GM19043 (cell line): Measurements from ENCODE around the gene TANC2.
"Not testable (repeated sequence)": the region's sequence is repeated elsewhere in the genome, so short reads cannot be mapped to it uniquely, and the experiment has no call there.

Source experiments
- ATAC-seq: cut with Tn5 transposase; IDR thresholded peaks from one replicate; pipeline ENCODE4 v1.9.1; 2021; ENCODE audit warnings: low read depth; ENCODE audit not compliant: unreplicated experiment

The TANC2 gene

GRCh38 chr17:62963296-62963695, 2.7 kb upstream of the TANC2 start:
- ATAC-seq: no peak

DNA sequence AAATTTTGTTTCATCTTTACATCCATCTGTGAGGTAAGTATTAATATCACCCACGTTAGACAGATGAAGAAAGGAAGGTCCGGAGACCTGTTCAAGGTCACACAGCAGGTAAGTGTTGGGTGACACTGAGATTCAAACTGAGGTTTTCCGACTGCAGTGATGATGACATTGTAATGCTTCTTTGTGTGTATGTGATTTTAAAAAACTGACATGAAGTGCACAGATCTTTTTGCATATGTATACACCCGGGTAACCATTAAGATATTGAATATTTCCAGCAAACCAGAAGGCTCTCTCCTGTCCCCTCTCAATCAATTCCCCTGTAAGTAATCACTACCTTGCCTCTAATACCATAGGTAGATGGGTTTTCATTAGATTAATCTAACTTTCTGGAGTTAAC, 1.5 kb upstream of the TANC2 start:
- no peak for ATAC-seq

DNA sequence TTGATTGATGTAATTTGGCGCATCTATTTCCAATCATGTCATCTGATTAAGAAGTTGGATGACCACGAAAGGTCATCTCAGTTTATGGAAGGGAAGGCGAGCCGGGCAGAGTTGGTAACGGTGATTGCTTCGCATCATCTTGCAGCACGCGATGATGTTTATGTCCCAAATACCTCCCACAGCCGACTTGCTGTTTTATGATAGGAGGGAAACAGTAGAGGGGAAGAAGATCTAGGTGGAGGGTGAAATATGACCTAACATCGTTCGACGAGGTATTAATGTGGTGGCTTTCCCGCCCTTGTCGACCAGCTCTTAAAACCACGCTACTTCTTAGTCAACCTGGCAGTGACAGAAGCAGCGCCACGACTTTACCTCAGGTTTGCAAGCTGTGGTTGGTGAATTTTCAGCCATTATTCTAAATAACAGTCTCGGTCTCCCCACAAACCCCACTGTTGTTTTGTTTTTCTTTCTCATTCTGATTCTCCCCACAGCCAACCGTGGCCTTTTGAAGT, 805 bp upstream of the TANC2 start:
- ATAC-seq: no peak

DNA sequence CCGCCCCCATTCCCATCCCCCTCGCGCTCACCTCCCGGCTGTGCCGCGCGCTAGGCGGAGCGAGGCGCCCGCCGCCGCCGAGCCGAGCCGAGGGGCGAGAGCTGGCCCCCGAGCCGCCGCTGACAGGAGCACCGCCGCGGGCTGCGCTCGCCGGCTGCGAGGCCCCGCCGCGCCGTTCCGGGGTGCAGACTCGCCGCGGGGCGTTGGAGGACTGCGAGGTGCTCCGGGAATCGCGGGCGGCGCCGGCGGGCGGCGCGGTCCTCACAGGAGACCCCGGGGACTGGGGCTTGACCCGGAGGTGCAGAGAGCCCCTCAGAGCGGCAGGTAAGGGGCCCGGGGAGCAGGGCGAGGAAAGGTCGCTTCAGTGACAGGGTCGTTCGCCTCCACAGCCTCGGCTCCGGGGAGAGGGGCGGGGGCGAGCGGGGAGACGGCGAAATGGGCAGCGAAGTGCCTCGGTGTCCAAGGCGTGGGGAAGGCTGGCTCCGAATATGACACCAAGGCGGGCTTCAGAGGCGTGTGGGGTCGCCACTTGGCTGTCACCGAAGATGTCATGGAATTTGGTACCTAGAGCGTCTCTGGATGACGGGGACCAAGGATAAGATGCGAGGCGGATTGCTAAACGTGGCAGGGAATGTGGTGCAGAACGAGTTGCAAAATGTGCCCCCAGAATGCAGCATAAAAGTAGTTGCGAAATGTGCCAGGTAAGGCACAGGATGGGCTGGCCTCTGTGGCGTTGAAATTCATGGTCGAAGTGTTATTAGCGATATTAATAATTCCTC, 580 bp downstream of the TANC2 start:
- ATAC-seq: no peak

- no peak for ATAC-seq
Observed at GRCh38 chr17:62967205-62967529, 1.1 kb downstream of the TANC2 start.

DNA sequence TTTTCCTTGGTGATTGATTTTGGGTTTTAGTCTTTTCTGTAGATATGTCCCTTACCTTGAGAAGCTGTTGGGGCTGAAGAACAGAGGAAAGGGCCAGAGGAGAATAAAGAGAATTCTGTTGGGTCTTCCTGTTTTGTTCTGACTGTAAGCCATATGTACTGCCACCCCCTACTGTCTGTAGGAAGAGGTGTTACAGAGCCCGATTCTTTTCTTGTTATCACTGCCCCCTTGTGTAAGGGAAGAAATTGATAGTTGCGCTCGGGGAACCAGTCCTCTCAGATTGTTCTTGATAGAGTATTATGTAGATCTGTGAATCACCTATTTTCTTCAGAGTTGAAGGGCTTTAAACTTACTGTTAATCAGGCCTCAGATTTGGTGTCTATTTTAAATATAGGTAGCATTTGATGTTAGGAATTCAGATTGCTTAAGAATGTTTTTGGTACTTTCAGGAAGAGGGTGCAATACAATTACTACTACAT, 2.4 kb downstream of the TANC2 start:
- ATAC-seq: peak; percentile 79

DNA sequence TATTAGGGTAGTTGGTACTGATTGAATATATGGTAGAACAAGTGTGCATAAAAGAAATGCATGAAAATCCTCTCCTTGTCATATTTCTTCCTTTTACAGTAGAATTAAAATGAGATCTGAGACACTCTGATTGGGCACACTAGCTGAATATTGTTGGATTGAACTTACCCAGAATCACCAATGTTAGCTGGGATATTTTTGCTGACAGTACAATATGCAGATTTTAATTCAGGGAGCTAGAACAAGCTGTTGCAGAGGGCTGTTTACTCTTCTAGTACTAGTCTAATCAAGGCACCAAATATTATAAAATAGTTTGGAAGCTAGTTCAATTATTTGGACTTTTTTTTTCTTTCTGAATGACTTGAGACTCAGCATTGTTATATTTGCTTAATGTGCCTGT, 4.6 kb downstream of the TANC2 start:
- ATAC-seq: no peak

DNA sequence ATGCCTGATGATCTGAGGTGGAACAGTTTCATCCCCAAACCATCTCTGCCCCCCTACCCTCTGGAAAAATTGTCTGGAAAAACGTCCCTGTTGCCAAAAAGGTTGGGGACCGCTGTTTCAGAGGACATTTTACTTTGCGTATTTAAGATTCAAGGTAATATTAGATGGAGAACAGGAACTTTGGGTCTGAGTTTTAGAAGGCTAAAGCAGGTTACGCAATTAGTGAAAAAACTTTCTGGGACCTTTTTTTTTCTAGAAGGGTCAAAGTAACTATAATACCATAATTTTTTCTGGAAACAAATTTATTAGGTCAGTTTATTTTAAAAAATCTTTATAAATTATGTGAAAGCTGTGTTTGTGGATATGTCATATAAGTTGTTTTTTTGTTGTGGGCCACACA, 5.8 kb downstream of the TANC2 start:
- no peak for ATAC-seq

DNA sequence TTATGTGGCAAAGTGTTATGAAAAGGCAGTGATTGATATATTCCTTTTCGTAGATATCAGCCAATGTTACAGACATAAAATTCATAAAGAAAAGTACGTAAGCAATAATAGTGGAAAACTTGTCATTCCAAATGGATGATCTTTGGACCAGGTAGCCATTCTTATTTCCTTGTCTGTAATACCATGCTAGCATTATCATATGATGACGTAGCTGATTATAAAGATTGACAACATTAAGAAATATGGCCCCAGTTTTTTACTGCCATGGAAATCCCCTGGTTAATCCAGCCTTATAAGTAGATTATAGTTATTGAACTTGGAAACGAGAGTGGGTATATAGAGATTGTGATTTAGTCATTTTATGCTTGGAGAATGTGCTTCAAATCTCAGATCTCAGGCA, 8.8 kb downstream of the TANC2 start:
- no peak for ATAC-seq

GRCh38 chr17:62975206-62975605, 9.2 kb downstream of the TANC2 start:
- ATAC-seq: no peak

DNA sequence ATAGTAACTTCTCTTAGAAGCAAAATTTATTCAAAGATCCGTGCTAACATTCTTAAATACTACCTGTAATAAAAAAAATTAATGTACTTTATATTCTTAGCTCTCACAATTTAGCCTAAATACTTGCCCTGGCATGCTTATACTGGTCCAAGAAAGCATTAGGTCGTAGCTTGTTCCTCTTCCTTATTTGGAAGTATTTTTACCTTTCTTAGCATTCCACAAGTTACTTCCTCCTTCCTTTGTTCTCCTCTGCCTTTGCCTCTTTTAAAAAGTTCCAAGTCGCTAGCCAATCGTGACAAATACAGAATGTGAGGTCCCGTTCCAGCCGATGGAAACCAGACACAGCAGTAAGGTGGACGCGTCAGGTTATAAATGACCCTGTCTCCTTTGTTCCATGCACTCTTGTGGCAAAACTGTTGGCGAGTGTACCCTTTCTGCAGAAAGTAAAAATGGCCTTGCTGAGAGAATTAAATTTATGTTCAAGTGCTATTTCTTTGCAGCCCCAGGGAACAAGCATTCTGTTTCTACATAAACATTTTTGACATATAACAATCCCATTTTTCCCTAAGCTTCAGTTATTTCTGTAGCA, 10.7 kb downstream of the TANC2 start:
- ATAC-seq: not testable (repeated sequence)

- no peak for ATAC-seq
Observed at GRCh38 chr17:62980842-62981241, 14.8 kb downstream of the TANC2 start.

DNA sequence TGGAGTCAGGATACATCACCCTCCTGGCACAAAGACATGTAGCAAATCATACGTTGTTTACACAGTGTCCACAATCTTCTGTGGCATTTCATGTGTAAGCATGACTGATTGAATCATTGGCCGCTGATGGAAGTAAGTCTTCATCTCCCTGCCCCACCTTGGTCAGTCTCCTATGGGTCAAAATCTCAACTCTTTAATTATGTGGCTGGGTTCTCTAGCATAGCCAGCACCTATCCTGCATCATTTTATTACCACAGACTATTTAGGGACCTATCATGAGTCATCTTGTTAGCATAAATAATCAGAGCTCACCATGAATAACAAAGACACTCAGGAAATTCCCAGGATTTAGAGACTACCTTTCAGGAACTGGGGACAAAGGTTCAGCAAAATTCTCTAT, 15.9 kb downstream of the TANC2 start:
- no peak for ATAC-seq

DNA sequence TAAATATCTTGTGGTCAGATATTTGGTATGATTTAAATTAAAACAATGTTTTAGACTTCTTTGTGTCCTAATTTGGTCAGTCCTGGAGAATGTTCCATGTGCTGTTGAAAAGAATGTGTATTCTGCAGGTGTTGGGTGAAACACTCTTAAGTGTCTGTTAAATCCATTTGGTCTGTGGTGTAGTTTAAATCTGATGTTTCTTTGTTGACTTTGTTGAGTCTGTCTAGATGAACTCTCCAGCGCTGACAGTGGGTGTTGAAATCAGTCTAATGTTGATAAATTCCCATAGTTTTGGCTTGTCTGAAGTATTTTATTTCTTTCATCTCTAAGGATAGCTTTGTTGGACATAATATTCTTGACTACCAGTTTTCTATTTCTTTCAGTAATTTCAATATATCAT, 18.8 kb downstream of the TANC2 start:
- ATAC-seq: no peak

- ATAC-seq: no peak
Observed at GRCh38 chr17:62986549-62986948, 20.5 kb downstream of the TANC2 start.

- ATAC-seq: no peak
Observed at GRCh38 chr17:62987136-62987535, 21.1 kb downstream of the TANC2 start.

DNA sequence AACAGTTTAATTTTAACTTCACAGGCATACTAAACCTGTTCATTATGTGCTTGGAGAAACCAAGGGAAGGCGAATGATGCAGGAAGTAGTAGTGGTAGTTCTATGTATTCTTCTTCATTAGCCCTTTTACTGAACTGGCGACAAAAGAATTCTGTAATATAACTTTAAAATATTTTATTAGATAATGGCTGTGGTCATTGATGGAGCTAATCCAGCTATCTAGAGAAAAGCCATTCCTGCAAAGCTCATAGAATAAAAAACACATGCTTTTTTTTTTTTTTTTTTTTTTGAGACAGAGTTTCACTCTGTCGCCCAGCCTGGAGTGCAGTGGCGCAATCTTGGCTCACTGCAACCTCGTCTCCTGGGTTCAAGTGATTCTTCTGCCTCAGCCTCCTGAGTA, 23.5 kb downstream of the TANC2 start:
- ATAC-seq: no peak

- ATAC-seq: no peak
Observed at GRCh38 chr17:62994931-62995330, 28.9 kb downstream of the TANC2 start.

DNA sequence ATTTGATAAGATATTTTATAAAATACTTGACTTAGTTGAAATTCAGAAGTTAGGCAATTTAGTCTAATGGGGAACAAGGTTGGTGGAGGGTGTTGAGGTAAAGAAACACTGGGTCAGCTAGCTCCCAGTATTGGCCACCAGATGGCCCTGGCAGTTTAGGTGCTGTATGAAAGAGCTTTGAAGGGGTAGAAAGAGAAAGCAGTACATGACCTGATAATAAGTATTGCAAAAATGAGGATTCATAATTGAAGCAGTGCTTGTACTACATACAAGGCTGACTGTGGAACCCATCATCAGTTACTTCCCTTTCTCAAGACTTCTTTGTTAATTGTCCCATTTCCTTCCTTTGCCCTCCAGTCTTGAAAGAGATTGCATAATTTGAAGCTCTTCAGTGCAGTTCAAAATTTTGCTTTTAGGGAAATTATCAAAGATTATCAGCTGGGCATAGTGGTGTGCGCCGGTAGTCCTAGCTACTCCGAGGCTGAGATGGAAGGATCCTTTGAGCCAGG, 29.4 kb downstream of the TANC2 start:
- ATAC-seq: no peak

GRCh38 chr17:62996221-62996620, 30.2 kb downstream of the TANC2 start:
- no peak for ATAC-seq

- no peak for ATAC-seq
Observed at GRCh38 chr17:62998166-62998565, 32.1 kb downstream of the TANC2 start.
